Gastrocnemius medialis (tissue), 4 donors: ENCODE measurements around the gene TNFRSF13B.

Source experiments
- CTCF ChIP-seq, 5 experiments: fragments of 450-650 bp in 3 of 5; fragments of 200-600 bp in 2 of 5; sonication (generic) in 2 of 5; IDR thresholded peaks in 4 of 5; conservative IDR thresholded peaks in 1 of 5; 1 replicate in 4 of 5; 2 replicates in 1 of 5; pipeline ENCODE4 v1.5.1; 2016 to 2019; ENCODE audit warnings: antibody characterized with exemption in 5 of 5, mild to moderate bottlenecking in 3 of 5, moderate library complexity in 3 of 5
- POLR2A ChIP-seq, 2 donors: fragments of 450-650 bp; IDR thresholded peaks; one replicate each; pipeline ENCODE4 v1.6.1; 2017; ENCODE audit warnings: antibody characterized with exemption in 2 of 2, mild to moderate bottlenecking in 2 of 2, moderate library complexity in 2 of 2

GRCh38 chr17:16929757-16930520 lies 42.0 kb downstream of the TNFRSF13B start:
- TF ChIP-seq CTCF (IDR thresholded peaks at IDR 0.05 in 4 of 5, conservative IDR thresholded peaks at IDR 0.05 in 1 of 5): no peak
- TF ChIP-seq POLR2A (IDR thresholded peaks at IDR 0.05): no peak
